DMS114 treated with DMSO at 0.1 percent for 48 hours (cell line): ENCODE results near the gene USHBP1.
"Not testable (repeated sequence)": the region's sequence is repeated elsewhere in the genome, so short reads cannot be mapped to it uniquely, and the experiment has no call there.

ENCODE experiments used
- DNase-seq: peaks from one replicate; lab custom pipeline; 2025; ENCODE audit not compliant: unreplicated experiment; lab: John Stamatoyannopoulos, UW

The USHBP1 gene

GRCh38 chr19:17295551-17295950, 31.0 kb upstream of the USHBP1 start:
- DNase-seq = not testable (repeated sequence)

DNA sequence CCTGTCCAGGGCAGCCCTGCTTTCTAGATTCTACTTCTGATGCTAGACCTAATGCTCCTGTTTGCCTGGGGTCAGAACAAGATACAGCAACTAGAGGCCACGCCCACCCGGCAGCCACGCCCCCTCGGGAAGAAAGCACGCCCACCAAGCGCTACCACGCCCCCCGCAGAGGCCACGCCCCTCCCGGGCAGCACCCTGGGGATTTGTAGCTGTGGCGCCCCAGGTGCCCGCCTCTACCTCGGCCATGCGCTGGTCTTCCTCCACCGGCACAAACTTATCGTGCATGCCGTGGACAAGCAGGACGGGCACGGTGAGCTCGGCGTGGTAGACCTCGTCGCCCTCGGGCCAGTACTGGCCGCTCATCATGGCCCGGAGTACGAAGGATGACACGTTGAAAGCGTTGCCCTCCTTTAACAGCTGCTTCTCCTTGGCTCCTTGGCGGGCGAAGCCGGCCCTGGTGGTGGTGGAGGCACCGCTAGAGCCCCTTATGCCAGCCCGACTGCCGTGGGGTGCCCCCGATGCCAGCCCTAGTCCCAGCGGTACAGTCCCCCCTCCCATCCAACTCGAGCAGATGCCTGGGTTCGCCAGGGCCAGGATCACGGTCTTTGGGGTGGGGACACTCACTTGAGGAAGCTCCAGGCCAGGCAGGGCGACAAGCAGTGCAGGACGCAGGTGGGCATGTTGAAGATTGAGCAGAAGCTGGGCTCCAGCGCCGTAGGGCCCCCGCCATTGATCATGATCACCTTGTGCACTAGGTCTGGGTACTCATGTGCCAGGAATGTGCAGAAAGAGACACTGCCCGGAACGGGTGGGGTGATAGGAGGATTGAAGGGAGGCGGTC, 29.7 kb upstream of the USHBP1 start:
- no peak for DNase-seq

DNA sequence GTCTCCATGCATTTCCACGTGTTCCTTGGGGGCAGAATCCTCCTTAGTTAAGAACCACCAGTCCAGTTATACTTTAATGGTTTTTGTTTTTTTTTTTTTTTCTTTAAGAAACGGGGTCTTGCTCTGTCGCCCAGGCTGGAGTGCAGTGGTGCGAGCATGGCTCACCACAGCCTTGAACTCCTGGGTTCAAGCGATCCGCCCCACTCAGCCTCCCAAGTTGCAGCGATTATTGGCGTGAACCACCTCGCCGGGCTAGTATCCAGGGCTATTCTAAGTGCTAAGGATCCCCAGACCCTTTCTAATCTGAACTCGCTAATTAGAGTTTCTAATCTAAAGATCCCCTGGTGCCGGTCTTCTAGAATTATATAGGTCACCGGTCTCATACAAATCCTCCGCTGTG, 29.1 kb upstream of the USHBP1 start:
- DNase-seq = no peak

DNA sequence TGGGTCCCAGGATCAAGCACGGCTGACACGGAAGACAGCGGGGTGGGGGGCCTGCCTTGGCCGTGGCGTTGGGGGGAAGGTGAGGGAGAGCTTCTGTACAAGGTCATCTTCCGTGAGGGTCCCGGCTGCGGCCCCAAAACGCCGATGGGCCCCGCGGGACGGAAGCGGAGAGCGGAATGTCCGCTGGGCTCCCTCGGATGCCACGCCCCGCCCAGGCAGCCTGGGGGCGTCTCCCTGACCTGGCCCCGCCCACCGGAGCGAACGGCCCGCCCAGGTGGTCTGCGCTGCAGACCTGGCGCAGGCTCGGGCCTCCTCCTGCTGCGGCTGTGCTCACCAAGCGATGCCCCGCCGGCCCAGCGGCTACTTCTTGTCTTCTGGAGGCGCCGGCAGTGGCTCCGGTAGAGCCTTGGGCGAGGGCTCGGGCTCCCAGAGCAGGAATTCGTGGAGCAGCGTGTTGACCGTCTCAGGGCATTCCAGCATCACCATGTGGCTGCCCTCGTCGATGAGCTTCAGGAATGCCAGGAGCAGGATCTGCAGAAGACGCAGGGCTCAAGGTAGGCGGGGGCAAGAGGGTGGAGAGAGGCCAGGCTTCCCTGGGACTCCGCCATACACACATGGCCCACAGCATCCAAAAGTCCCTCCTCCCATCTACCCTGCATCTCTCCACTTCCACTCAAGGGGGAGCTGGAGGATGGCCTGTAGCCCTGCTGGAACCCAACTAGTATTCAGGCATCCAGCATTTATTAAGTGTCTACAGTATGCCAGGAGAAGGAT, 27.9 kb upstream of the USHBP1 start:
- peak; percentile 29 for DNase-seq

DNA sequence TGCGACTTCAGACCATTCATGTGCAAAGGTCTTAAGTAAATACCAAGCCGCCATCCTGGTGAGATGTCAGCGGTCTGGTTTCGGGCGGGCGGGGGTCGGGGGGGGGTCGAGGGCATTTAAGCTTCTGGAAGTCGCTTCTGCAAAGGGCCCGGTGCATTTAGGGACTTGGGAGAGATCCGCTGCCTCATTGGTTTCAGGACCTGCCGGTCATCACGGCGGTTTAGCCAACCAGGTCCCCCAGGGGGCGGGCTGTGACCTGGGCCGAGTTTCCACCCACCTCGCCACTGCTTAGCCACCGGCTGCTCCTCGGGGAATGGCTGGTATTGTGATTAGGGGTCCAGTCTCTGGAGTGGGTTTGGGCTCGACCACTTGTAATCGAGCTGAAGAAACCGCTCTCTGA, 24.9 kb upstream of the USHBP1 start:
- no peak for DNase-seq

GRCh38 chr19:17286752-17287151, 22.2 kb upstream of the USHBP1 start:
- no peak for DNase-seq

DNA sequence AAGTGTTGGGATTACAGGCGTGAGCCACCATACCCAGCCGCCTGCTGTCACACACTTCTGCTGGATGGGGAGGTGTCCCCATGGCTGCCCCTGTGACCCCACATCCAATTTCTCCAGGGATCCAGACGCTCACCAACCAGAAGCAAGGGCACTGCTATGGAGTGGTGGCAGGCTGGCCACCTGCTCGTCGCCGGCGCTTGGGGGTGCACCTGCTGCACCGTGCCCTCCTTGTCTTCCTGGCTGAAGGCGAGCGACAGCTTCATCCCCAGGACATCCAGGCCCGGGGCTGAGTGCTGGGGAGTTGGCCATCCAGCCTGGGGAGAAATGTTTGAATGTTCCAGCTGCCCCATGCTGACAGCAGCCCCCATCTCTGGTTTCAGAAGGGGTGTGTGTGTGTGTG, 21.7 kb upstream of the USHBP1 start:
- DNase-seq = no peak

GRCh38 chr19:17285415-17286135, 21.0 kb upstream of the USHBP1 start:
- no peak for DNase-seq

DNA sequence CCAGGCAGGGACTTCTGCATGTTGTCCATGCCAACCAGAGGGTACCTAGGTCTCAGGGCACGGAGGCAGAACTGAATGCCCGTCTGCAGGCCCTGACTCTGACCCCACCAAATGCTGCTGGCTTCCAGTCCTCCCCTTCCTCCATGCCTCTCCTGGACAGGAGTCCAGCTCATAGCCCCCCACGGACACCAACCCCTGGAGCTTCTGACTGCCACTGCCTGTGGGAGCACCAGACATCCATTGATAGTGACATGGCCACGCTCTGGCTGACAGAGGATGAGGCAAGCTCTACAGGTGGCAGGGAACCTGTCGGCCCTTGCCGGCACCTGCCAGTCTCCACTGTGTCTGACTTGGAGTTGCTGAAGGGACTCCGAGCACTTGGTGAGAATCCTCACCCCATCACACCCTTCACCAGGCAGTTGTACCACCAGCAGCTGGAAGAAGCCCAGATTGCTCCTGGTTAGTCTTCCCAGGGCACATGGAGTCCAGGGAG, 19.0 kb upstream of the USHBP1 start:
- DNase-seq = no peak

DNA sequence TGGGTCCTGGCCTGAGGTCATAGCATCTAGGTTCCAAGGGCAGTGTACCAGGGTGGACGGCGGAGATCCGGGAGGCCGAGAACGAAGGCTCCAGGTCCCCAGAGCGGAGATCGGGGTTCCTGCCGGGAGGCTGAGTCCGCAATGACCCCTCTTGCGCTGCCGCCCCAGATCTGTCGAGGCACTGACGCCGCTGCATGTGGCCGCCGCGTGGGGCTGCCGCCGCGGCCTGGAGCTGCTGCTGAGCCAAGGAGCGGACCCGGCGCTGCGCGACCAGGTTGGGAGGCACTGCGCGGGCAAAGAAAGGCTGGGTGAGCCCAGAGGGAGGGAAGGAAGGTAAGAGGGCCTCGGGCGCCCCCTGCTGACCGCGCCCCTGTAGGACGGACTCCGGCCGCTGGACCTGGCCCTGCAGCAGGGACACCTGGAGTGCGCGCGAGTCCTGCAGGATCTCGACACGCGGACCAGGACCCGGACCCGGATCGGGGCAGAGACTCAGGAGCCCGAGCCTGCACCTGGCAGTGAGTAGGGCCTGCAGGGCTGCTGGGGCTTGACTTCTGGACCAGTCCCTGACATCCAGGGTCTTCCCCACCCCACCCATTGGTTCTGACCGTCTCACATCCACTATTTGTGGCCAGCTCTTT, 18.1 kb upstream of the USHBP1 start:
- DNase-seq = peak; percentile 70

GRCh38 chr19:17281391-17282304, 17.1 kb upstream of the USHBP1 start, which contains the start of gene ANKLE1:
Gene ANKLE1 (plus strand): TSS chr19:17281901. CDS start chr19:17281921, 20 bp downstream.
- DNase-seq = peak; percentile 35

GRCh38 chr19:17279436-17279835, 14.9 kb upstream of the USHBP1 start:
- DNase-seq = no peak

DNA sequence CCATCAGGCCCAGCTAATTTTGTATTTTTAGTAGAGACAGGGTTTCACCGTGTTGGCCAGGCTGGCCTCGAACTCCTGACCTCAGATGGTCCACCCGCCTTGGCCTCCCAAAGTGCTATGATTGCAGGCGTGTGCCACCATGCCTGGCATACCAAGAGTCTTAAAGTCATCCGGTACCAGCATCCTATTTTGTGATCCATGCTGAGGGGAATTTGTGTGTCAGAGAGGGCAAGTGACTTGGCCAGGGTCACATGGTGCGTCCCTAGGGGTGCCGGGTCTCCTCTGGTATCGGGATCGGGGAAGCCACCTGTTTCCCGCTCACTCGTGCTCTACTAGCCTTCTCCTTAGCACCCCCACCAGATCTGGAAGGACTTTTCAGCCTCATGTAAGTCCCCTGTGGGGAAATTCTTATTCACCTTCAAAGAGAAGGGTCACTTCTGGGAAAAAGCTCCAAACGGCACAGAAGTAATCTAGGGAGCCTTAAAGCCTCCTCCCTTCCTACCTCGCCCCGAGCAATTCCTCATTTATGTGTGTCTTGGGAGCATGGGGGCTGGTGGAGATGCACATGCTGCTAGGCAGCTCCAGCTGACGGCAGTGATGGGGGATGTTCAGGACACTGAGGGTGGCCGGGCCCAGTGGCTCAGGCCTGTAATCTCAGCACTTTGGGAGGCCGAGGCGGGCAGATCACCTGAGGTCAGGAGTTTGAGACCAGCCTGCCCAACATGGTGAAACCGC, 11.1 kb upstream of the USHBP1 start:
- no peak for DNase-seq

GRCh38 chr19:17274892-17275291, 10.3 kb upstream of the USHBP1 start:
- DNase-seq = not testable (repeated sequence)

GRCh38 chr19:17268754-17269153, 4.2 kb upstream of the USHBP1 start:
- no peak for DNase-seq

GRCh38 chr19:17266975-17267788, 2.6 kb upstream of the USHBP1 start, which contains the start of gene BABAM1:
Gene BABAM1 (plus strand): TSS chr19:17267443. CDS start chr19:17268807, 1,364 bp downstream.
- DNase-seq = peak; percentile 100

GRCh38 chr19:17266589-17266974, 2.0 kb upstream of the USHBP1 start:
- DNase-seq = no peak

- DNase-seq = no peak
Measured at GRCh38 chr19:17266026-17266425, 1.5 kb upstream of the USHBP1 start.
